IgD-negative memory B cell (primary cell): Measurements from ENCODE around the gene COG1. TPM values are rescaled to one million over a fixed set of nuclear protein-coding genes. Genes with fewer than 3 reads are reported as not detected.
"Not testable (repeated sequence)": the region's sequence is repeated elsewhere in the genome, so short reads cannot be mapped to it uniquely, and the experiment has no call there.

Experiments
- H3K27ac Mint-ChIP-seq, 3 donors: one replicate each; pipeline ENCODE4 v1.8.0; 2020 to 2022; ENCODE audit warnings: mild to moderate bottlenecking in 3 of 3, mixed read lengths in 3 of 3, moderate library complexity in 1 of 3
- H3K27me3 Mint-ChIP-seq: one replicate; pipeline ENCODE4 v1.8.0; 2021; ENCODE audit warnings: mixed read lengths
- H3K36me3 Mint-ChIP-seq: one replicate; pipeline ENCODE4 v1.8.0; 2020; ENCODE audit warnings: mild to moderate bottlenecking, mixed read lengths
- H3K4me1 Mint-ChIP-seq, 3 donors: one replicate each; pipeline ENCODE4 v1.8.0; 2020 to 2022; ENCODE audit warnings: mixed read lengths in 3 of 3, mild to moderate bottlenecking in 1 of 3
- H3K4me3 Mint-ChIP-seq, 4 donors: one replicate each; pipeline ENCODE4 v1.8.0; 2020 to 2022; ENCODE audit warnings: mild to moderate bottlenecking in 4 of 4, mixed read lengths in 4 of 4, moderate library complexity in 3 of 4
- H3K9me3 Mint-ChIP-seq, 3 donors: one replicate each; pipeline ENCODE4 v1.8.0; 2020 to 2021; ENCODE audit warnings: mixed read lengths in 3 of 3, mild to moderate bottlenecking in 1 of 3
- polyA plus RNA-seq: library from polyadenylated mRNA; unstranded; fragments of 300-500 nt; fragmentation: Illumina TruSeq; gene quantifications from one replicate; pipeline ENCODE4 v1.2.3, GENCODE V29; 2021

Gene COG1, protein sequence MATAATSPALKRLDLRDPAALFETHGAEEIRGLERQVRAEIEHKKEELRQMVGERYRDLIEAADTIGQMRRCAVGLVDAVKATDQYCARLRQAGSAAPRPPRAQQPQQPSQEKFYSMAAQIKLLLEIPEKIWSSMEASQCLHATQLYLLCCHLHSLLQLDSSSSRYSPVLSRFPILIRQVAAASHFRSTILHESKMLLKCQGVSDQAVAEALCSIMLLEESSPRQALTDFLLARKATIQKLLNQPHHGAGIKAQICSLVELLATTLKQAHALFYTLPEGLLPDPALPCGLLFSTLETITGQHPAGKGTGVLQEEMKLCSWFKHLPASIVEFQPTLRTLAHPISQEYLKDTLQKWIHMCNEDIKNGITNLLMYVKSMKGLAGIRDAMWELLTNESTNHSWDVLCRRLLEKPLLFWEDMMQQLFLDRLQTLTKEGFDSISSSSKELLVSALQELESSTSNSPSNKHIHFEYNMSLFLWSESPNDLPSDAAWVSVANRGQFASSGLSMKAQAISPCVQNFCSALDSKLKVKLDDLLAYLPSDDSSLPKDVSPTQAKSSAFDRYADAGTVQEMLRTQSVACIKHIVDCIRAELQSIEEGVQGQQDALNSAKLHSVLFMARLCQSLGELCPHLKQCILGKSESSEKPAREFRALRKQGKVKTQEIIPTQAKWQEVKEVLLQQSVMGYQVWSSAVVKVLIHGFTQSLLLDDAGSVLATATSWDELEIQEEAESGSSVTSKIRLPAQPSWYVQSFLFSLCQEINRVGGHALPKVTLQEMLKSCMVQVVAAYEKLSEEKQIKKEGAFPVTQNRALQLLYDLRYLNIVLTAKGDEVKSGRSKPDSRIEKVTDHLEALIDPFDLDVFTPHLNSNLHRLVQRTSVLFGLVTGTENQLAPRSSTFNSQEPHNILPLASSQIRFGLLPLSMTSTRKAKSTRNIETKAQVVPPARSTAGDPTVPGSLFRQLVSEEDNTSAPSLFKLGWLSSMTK
- 24.3 TPM for polyA plus RNA-seq

DNA sequence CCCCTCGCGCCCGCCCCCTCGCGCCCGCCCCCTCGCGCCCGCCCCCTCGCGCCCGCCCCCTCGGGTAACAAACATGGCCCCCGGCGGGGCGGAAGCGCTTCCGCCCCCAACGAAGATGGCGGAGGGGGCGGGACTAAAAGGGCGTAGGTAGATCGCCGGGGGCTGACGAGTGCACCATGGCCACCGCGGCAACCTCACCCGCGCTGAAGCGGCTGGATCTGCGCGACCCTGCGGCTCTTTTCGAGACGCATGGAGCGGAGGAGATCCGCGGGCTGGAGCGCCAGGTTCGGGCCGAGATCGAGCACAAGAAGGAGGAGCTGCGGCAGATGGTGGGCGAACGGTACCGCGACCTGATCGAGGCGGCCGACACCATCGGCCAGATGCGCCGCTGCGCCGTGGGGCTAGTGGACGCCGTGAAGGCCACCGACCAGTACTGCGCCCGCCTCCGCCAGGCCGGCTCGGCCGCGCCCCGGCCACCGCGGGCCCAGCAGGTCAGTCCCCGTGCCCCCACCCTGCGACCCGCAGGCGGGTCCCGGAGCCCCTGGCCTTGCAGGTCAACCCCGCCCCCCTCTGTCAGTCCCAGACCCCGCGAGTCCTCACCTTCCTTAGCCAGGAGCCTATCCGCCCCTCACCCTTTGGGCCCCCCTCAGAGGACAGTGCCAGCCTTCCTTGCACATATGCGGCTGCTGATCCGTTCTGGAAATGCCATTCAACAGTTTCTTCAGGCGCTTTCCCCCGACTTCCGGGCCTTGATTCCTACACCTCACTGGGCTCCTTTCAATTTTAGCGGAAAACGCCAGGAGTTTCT lies at the start of gene COG1:
TSS of gene COG1 (plus strand) at position 162 of the 808 bp plus-strand sequence. CDS start at position 177, 15 bp downstream.
- Mint-ChIP-seq H3K27me3 (no peaks in the 10 kb centered on the region), H3K4me1 (peaks cover 14 to 18% (median 16%) of the 10 kb centered on the region in 3 donors), H3K27ac (peak within 1 kb of the TSS; percentile 39 to 86 (median 71)), H3K4me3 (peak within 1 kb of the TSS; percentile 88 to 98 (median 95)), H3K9me3 (no peaks in the 10 kb centered on the region), H3K36me3 (peaks cover 3% of the 10 kb centered on the region)

DNA sequence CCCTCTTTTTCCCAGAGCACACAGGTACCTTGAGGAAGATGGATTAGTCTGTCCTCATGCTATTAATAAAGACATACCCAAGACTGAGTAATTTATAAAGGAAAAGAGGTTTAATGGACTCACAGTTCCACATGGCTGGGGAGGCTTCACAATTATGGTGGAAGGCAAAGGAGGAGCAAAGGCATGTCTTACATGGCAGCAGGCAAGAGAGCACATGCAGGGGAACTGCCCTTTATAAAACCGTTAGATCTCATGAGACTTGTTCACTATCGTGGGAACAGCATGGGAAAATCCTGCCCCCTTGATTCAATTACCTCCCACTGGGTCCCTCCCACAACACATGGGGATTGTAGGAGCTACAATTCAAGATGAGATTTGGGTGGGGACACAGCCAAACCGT lies 48.6 kb upstream of the COG1 start:
- Mint-ChIP-seq H3K27ac (peak overlapping the region in 1 of 3 donors; percentile 21), H3K9me3 (peaks cover 0 to 11% (median 5%) of the 10 kb centered on the region in 3 donors)
- H3K36me3 Mint-ChIP-seq, H3K27me3 Mint-ChIP-seq, H3K4me1 Mint-ChIP-seq, H3K4me3 Mint-ChIP-seq: not testable (repeated sequence)

DNA sequence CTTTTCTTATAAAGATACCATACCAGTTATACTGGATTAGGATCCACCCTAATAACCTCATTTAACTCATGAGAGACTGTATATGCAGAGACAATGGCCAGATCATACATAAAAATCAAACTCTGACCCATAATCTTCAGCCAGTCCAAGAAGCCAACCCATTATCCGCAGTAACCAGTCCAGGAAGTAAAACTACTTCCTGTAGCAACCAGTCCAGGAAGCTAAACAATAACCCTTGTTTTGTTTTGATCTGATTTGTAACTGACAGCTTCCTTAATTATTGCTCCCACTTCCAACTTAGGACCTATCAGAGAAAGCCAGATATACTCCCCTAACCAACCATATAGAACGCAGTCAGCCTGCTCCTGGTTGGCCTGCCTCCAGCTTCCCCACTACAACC lies 47.2 kb upstream of the COG1 start:
- peaks cover 0 to 10% (median 5%) of the 10 kb centered on the region in 3 donors for H3K9me3 Mint-ChIP-seq
- no peak overlapping the region for H3K27ac Mint-ChIP-seq
- H3K4me1 Mint-ChIP-seq = peaks cover 2 to 10% (median 3%) of the 10 kb centered on the region in 3 donors
- no peak overlapping the region for H3K4me3 Mint-ChIP-seq
- H3K27me3 Mint-ChIP-seq = peaks cover 17% of the 10 kb centered on the region
- H3K36me3 Mint-ChIP-seq = peaks cover 7% of the 10 kb centered on the region

DNA sequence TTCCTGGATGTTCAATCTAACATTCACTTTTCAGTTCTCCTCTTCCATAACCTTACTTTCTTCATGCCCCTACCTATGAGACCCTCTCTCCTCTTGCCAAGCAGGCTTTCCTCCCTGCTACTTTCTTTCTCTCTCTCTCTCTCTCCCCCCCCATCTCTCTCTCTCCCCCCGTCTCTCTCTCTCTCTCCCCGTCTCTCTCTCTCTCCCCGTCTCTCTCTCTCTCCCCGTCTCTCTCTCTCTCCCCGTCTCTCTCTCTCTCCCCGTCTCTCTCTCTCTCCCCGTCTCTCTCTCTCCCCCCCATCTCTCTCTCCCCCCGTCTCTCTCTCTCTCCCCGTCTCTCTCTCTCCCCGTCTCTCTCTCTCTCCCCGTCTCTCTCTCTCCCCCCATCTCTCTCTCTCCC lies 45.1 kb upstream of the COG1 start:
- not testable (repeated sequence) for H3K36me3 Mint-ChIP-seq, H3K27ac Mint-ChIP-seq, H3K4me3 Mint-ChIP-seq
- H3K9me3 Mint-ChIP-seq = peaks cover 0 to 14% (median 5%) of the 10 kb centered on the region in 3 donors
- H3K4me1 Mint-ChIP-seq = peaks cover 2 to 18% (median 11%) of the 10 kb centered on the region in 3 donors
- H3K27me3 Mint-ChIP-seq = peaks cover 22% of the 10 kb centered on the region

DNA sequence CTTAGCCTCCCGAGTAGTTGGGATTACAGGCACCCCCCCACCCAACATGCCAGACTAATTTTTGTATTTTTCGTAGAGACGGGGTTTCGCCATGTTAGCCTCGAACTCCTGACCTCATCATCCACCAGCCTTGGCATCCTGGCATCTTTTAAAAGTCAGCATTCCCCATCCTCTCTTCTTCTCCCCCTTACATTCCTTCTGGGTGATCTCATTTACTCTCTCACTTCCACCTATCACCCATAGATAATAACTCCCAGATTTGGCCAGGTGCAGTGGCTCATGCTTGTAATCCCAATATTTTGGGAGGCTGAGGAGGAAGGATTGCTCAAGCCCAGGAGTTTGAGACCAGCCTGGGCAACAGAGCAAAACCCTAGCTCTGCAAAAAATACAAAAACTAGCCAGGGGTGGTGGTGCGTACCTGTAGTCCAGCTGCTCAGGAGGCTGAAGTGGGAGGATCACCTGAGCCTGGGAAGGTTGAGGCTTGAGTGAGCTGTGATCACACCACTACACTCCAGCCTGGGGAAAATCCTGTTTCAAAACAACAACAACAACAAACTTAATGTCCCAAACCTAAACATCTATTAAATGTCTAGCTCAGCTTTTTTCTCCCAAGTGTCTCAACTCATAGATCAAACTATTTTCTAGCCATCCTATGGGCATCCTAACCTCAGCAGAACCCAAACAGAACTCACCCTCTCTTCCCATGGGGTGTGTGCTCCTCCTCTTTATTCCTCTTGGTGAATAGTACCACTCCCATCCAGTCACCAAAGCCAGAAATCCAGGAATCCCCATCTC lies 44.1 kb upstream of the COG1 start:
- Mint-ChIP-seq H3K4me3 (no peak overlapping the region), H3K27ac (peak overlapping the region in 1 of 3 donors; percentile 62), H3K4me1 (peaks cover 2 to 13% (median 11%) of the 10 kb centered on the region in 3 donors), H3K27me3 (peaks cover 22% of the 10 kb centered on the region), H3K9me3 (peaks cover 0 to 12% (median 5%) of the 10 kb centered on the region in 3 donors), H3K36me3 (peaks cover 7% of the 10 kb centered on the region)

DNA sequence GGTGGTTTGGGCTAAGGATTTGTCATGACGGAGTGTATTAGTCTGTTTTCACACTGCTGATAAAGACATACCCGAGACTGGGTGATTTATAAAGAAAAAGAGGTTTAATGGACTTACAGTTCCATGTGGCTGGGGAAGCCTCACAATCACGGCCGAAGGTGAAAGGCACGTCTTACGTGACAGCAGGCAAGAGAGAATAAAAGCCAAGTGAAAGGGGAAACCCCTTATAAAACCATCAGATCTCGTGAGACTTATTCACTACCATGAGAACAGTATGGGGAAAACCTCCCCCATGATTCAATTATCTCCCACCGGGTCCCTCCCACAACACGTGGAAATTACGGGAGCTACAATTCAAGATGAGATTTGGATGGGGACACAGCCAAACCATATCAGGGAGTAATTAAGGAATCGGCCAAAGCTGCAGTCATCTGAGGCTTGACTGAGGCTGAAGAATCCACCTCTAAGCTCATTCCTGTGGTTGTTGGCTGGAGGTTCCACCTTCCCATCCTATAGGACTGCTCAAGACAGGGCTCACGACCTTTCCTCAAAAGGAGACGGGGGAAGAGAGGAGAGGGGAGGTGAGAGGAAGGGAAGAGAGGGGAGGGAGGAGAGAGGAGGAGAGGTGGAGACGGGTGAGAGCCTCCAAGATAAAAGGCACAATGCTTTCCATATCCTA lies 42.1 kb upstream of the COG1 start:
- Mint-ChIP-seq H3K4me1 (peaks cover 2 to 14% (median 13%) of the 10 kb centered on the region in 3 donors), H3K4me3 (peak overlapping the region in 1 of 4 donors; percentile 87), H3K27me3 (peaks cover 22% of the 10 kb centered on the region)
- not testable (repeated sequence) for H3K36me3 Mint-ChIP-seq, H3K9me3 Mint-ChIP-seq, H3K27ac Mint-ChIP-seq

DNA sequence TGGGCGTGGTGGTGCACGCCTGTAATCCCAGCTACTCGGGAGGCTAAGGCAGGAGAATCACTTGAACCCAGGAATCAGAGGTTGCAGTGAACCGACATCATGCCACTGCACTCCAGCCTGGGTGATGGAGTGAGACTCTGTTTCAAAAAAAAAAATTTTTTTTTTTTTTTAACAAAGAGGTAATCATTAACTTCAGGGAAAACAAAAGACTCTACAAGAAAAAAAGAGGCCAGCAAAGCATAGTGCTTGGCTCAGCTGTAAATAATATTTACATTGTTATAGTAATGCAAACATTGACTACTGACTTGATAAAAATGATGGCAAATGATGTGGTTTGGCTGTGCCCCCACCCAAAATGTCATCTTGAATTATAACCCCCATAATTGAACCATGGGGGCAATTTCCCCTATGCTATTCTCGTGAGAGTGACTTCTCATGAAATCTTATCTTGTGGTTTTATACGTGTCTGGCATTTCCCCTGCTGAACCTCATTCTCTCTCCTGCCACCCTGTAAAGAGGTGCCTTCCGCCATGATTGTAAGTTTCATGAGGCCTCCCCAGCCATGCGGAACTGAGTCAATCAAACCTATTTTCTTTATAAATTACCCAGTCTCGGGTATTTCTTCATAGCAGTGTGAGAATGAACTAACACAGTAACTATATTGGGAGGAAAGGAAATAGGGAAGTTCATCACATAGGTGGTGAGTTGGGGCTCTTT lies 40.8 kb upstream of the COG1 start:
- Mint-ChIP-seq H3K9me3 (peaks cover 0 to 7% (median 0%) of the 10 kb centered on the region in 3 donors), H3K4me3 (no peak overlapping the region), H3K36me3 (peaks cover 5% of the 10 kb centered on the region), H3K27ac (no peak overlapping the region), H3K27me3 (peaks cover 21% of the 10 kb centered on the region), H3K4me1 (peaks cover 2 to 16% (median 14%) of the 10 kb centered on the region in 3 donors)

DNA sequence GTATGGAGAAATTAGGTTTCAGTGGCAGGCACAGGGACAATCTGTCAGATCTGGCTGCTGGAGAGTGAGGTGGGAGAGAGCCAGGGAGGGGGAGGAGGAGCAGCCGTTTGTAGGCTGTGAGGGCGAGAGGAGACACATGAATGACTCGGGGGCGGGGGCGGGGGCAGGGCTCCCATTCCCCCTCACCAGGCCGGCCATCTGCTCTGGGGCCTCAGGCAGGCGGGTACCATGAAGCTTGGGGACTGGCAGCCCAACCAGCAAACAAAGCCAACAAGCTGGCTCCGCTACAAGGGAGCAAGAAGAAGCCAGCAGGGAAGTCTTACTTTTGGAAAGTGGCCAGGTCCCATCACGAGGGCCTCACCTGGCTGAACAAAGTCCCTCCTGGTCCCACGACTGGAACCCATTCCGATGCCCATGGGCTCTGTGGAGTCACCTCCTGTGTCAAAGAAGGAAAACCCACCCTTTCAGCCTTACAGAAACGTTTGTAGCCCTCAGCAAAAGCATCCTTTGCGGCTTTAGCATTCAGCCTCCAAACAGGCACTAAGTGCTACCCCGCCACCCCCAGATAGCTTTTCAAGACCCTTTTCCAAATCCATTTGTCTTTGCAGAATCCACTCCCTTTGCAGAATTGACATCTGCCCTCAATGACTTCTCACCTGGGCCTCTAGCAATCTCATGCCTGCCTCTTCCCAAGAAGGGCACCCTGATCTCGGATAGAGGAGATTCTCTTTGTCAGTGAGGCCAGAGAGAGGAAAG lies 37.3 kb upstream of the COG1 start:
- Mint-ChIP-seq H3K4me1 (peaks cover under 1 to 12% (median 11%) of the 10 kb centered on the region in 3 donors), H3K27ac (peak overlapping the region in 1 of 3 donors; percentile 86), H3K36me3 (peaks cover under 1% of the 10 kb centered on the region), H3K9me3 (peaks cover 0 to 4% (median 0%) of the 10 kb centered on the region in 3 donors), H3K4me3 (peak overlapping the region in 2 of 4 donors; percentile 39 to 60), H3K27me3 (peaks cover 19% of the 10 kb centered on the region)

DNA sequence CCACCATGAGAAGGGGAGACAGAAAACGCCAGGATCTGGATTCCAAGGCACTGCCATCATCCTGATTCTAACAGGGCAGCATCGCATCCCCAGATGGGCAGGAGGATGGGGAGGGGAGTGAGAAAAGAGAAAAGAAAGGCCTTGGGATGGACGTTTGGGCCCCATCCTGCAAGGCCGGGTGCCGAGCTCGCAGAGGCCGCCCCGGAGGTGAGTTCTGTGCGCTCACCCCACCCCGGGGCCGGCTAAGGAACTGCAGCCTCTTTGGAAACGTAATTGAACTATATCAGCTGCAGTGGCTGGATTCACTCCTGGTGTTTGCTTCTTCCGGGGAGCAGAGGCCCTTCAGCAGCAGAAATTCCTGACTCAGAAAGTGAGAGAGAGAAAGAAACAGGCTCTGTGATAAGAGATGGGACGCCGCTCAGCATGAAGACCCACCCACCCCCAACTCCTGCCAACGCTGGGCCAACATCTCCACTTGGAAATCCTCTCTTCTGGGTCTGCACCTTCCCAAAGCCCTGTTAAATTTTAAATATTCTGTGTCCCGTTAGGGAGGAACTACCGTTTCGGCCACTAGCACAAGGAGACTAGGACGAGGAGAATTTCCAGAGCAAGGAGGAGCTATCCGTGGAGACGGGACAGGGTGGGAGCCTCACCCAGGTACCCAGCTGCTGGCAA lies 36.6 kb upstream of the COG1 start:
- Mint-ChIP-seq H3K4me3 (no peak overlapping the region), H3K9me3 (peaks cover 0 to 3% (median 0%) of the 10 kb centered on the region in 3 donors), H3K4me1 (peaks cover 0 to 9% (median 9%) of the 10 kb centered on the region in 3 donors), H3K27ac (peak overlapping the region in 1 of 3 donors; percentile 43), H3K27me3 (peaks cover 23% of the 10 kb centered on the region), H3K36me3 (no peaks in the 10 kb centered on the region)

DNA sequence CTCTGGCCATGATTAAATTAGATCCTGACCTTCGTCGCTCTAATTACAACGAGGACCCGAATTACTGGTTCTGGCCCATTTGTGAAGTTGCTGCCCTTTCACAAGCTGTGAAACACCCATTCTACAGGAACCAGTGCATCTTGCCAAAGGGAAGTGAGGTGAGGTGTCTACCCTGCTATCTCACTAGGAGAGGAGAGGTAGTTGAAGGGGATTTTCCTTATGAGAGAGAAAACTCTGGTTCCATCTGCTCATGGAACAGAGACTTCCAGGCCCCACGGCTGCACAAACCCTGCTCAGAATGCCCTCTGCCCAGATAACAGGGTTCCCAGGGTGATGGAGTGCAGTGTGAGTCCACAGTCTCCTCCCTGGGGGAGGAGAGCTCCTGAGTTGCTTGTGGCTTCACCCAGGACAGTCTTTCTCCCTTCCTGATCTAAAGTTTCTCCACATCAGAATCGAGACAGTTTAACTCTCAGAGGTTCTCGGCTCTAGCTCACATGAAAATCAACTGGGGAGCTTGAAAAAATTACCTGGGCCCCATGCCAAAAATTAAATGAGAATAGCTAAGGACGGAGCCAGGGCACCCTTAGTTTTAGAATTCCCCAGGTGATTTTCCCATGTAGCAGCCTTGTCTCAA lies 35.9 kb upstream of the COG1 start:
- H3K36me3 Mint-ChIP-seq = no peaks in the 10 kb centered on the region
- peaks cover 23% of the 10 kb centered on the region for H3K27me3 Mint-ChIP-seq
- peaks cover 0 to 9% (median 8%) of the 10 kb centered on the region in 3 donors for H3K4me1 Mint-ChIP-seq
- H3K4me3 Mint-ChIP-seq = no peak overlapping the region
- no peaks in the 10 kb centered on the region for H3K9me3 Mint-ChIP-seq
- no peak overlapping the region for H3K27ac Mint-ChIP-seq

DNA sequence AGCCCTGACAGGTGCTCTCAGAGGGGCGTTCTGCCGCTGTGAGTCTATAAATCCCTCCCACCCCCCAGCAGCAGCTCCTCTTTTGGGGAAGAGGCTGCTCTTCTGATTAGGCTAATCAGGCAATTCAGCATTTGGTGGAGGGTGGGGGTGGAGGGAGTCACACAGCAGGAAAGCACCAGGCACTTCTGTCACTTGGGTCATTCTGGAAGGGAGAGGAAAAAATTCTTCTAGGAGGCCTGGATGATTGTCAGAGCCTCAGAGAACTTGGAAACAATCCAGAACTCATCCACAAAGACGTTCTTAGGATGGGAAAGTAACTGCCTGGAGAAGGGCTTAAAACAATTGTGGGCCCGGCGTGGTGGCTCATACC lies 35.3 kb upstream of the COG1 start:
- Mint-ChIP-seq H3K9me3 (no peaks in the 10 kb centered on the region), H3K27ac (no peak overlapping the region), H3K4me1 (peaks cover under 1 to 5% (median 4%) of the 10 kb centered on the region in 3 donors), H3K27me3 (peaks cover 25% of the 10 kb centered on the region), H3K4me3 (no peak overlapping the region), H3K36me3 (no peaks in the 10 kb centered on the region)
